ENCODE measurements around the gene EXOC3L4.

Gene EXOC3L4

DNA sequence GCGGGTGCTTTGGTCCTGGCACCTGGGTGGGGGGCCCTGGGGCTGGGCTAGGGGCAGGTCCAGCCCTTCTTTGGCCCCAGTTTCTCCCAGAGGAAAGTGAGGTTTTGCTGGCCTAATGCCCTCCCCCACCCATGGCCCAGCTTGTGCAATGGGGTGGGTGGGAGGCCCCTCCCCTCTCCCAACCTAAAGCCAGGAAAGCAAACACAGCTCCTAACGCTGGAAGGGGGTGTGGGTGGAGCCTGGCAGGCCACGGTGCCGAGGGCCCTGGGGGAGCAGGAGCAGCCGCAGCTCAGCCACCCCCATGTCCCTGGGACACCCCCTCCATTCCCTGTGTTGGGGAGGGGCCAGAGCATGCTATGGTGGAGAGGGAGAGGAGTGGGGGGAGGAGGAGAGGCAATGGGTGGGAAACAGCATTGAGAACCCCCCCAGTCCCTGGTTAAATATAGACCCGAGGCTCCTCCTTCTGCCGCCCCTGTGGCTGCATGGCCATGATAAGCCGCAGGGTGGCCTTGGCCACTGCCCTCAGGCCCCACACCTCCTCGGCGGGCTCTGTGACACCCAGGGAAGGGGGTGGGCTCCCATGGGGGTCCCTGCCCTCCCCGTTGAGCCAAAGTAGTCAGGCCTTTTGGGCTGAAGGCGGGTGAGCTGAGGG, 4.7 kb downstream of the EXOC3L4 start:
- Histone ChIP-seq H3K9ac (ENCODE audit: low read length) (no peak overlapping the region), H2AFZ (ENCODE audit: low read length) (no peak overlapping the region)

DNA sequence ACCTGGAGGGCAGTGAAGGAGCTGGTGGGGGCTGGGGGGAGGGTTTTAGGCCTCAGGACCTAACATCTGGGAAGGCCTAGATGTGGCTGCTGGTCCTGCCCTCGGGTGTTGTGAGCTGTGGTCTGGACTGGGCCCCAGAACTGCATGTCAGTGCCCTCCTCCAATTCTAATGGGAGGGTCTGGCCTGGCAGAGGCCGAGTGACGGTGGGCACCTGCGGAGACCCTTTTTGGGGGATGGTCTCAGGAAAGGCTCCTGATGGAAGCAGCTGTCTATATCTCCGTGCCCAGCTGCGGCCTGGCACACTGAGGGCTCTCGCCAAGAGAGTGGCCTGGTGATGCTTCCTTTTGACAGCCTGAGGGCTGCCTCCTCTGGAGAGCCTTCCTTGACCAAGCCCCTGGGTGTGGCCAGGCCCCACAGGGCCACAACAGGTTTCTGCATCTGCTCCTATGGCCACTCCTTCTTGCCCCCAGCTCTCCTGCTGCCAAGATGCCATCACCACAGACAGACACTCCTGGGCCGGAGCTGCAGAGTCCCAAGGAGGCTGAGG, 5.3 kb downstream of the EXOC3L4 start:
- Histone ChIP-seq H3K4me1 (ENCODE audit: insufficient read depth, low read length, severe bottlenecking) (peaks cover 15% of the 10 kb centered on the region), H3K4me2 (ENCODE audit: low read length) (no peak overlapping the region), H4K20me1 (ENCODE audit: insufficient read depth, low read length) (no peaks in the 10 kb centered on the region), H2AFZ (ENCODE audit: low read length) (no peak overlapping the region), H3K9me3 (ENCODE audit: low read length) (no peaks in the 10 kb centered on the region), H3K36me3 (ENCODE audit: insufficient read depth, low read length) (no peaks in the 10 kb centered on the region), H3K9me2 (ENCODE audit: low read depth, low read length) (no peaks in the 10 kb centered on the region), H3K79me2 (ENCODE audit: insufficient read depth, low read length) (no peaks in the 10 kb centered on the region), H3K9ac (ENCODE audit: low read length) (no peak overlapping the region), H3F3A (ENCODE audit: insufficient read depth, low read length) (no peaks in the 10 kb centered on the region), H3K4me3 (ENCODE audit: low read depth, low read length, poor library complexity, severe bottlenecking) (no peak overlapping the region), H3K27ac (ENCODE audit: low read depth, low read length, poor library complexity, severe bottlenecking) (no peak overlapping the region), H3K27me3 (ENCODE audit: insufficient read depth, low read length) (0 out of 2 replicates have a peak, but pooled peaks cover 5% of the 10 kb centered on the region)
- no peak for TF ChIP-seq EZH2 (IDR thresholded peaks at IDR 0.05; ENCODE audit: borderline replicate concordance, low read length)
- TF ChIP-seq, protein P1, sequence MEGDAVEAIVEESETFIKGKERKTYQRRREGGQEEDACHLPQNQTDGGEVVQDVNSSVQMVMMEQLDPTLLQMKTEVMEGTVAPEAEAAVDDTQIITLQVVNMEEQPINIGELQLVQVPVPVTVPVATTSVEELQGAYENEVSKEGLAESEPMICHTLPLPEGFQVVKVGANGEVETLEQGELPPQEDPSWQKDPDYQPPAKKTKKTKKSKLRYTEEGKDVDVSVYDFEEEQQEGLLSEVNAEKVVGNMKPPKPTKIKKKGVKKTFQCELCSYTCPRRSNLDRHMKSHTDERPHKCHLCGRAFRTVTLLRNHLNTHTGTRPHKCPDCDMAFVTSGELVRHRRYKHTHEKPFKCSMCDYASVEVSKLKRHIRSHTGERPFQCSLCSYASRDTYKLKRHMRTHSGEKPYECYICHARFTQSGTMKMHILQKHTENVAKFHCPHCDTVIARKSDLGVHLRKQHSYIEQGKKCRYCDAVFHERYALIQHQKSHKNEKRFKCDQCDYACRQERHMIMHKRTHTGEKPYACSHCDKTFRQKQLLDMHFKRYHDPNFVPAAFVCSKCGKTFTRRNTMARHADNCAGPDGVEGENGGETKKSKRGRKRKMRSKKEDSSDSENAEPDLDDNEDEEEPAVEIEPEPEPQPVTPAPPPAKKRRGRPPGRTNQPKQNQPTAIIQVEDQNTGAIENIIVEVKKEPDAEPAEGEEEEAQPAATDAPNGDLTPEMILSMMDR (IDR thresholded peaks at IDR 0.05; ENCODE audit: low read length): no peak

More for the DNA sequence above, 4.7 kb downstream of the EXOC3L4 start:
- Histone ChIP-seq H3K9me2 (ENCODE audit: low read depth, low read length) (no peaks in the 10 kb centered on the region), H3K27ac (ENCODE audit: low read depth, low read length, poor library complexity, severe bottlenecking) (no peak overlapping the region), H3K36me3 (ENCODE audit: insufficient read depth, low read length) (no peaks in the 10 kb centered on the region), H3K4me2 (ENCODE audit: low read length) (no peak overlapping the region), H4K20me1 (ENCODE audit: insufficient read depth, low read length) (no peaks in the 10 kb centered on the region), H3F3A (ENCODE audit: insufficient read depth, low read length) (no peaks in the 10 kb centered on the region), H3K79me2 (ENCODE audit: insufficient read depth, low read length) (no peaks in the 10 kb centered on the region), H3K9me3 (ENCODE audit: low read length) (no peaks in the 10 kb centered on the region), H3K4me1 (ENCODE audit: insufficient read depth, low read length, severe bottlenecking) (peaks cover 13% of the 10 kb centered on the region), H3K4me3 (ENCODE audit: low read depth, low read length, poor library complexity, severe bottlenecking) (no peak overlapping the region), H3K27me3 (ENCODE audit: insufficient read depth, low read length) (0 out of 2 replicates have a peak, but pooled peaks cover 5% of the 10 kb centered on the region)
- TF ChIP-seq, protein P1 (IDR thresholded peaks at IDR 0.05; ENCODE audit: low read length): no peak
- no peak for TF ChIP-seq EZH2 (IDR thresholded peaks at IDR 0.05; ENCODE audit: borderline replicate concordance, low read length)

DNA sequence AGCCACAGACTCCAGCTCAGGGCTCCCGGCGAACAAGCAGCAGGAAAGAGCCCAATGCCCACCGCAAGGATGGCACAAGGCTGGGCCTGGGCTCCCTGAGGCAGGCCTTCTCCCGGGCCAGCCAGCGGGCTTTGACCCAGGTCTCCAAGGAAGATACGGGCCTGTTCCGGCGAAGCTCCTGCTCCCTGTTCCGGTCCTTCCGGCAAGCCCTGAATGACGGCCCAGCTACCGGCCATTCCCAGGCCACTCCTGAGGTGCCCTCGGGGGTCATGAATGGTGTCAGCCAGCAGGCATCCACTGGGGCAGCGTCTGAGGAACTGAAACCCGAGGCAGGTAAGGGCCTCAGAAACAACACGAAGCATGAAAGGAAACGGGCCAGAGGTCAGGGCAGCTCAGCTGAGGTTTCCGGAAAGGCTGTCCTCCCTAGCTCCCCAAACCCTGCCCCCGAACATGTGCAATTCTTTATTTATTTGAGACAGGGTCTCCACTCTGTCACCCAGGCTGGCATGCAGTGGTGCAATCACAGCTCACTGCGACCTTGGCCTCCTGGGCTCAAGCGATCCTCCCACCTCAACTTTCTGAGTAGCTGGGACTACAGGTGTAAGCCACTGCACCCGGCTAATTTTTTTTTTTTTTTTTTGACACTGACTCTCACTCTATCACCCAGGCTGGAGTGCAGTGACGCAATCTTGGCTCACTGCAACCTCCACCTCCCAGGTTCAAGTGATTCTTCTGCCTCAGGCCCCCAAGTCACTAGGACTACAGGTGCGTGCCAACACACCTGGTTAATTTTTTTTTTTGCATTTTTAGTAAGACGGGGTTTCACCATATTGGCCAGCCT, 6.0 kb downstream of the EXOC3L4 start:
- TF ChIP-seq, protein P1 (IDR thresholded peaks at IDR 0.05; ENCODE audit: low read length): no peak
- TF ChIP-seq EZH2 (IDR thresholded peaks at IDR 0.05; ENCODE audit: borderline replicate concordance, low read length): no peak

More for the DNA sequence above, 6.0 kb downstream of the EXOC3L4 start:
- H3K79me2 ChIP-seq (ENCODE audit: insufficient read depth, low read length): no peaks in the 10 kb centered on the region
- no peak overlapping the region for H3K9ac ChIP-seq (ENCODE audit: low read length)
- H3F3A ChIP-seq (ENCODE audit: insufficient read depth, low read length): no peaks in the 10 kb centered on the region
- H3K4me2 ChIP-seq (ENCODE audit: low read length): no peak overlapping the region
- H2AFZ ChIP-seq (ENCODE audit: low read length): no peak overlapping the region
- H3K27me3 ChIP-seq (ENCODE audit: insufficient read depth, low read length): 0 out of 2 replicates have a peak, but pooled peaks cover 5% of the 10 kb centered on the region
- no peaks in the 10 kb centered on the region for H4K20me1 ChIP-seq (ENCODE audit: insufficient read depth, low read length)
- no peak overlapping the region for H3K27ac ChIP-seq (ENCODE audit: low read depth, low read length, poor library complexity, severe bottlenecking)
- H3K4me3 ChIP-seq (ENCODE audit: low read depth, low read length, poor library complexity, severe bottlenecking): no peak overlapping the region
- H3K9me3 ChIP-seq (ENCODE audit: low read length): no peaks in the 10 kb centered on the region
- no peaks in the 10 kb centered on the region for H3K9me2 ChIP-seq (ENCODE audit: low read depth, low read length)
- no peaks in the 10 kb centered on the region for H3K36me3 ChIP-seq (ENCODE audit: insufficient read depth, low read length)
- peaks cover 22% of the 10 kb centered on the region for H3K4me1 ChIP-seq (ENCODE audit: insufficient read depth, low read length, severe bottlenecking)

Data from OCI-LY1 (cell line).